Mucosa of descending colon (tissue), 3 donors: Measurements from ENCODE around the gene CD93. TPM values are rescaled to one million over a fixed set of nuclear protein-coding genes. Genes with fewer than 3 reads are reported as not detected.

Experiments
- ATAC-seq: fragments of 200-7000 bp; cut with Tn5 transposase; one replicate; pipeline ENCODE4 v1.9.1; 2020; ENCODE audit warnings: mild to moderate bottlenecking, moderate library complexity
- DNase-seq, 3 donors: peaks; one replicate each; pipeline ENCODE4 v3.0.0-alpha.2; 2020
- H3K36me3 ChIP-seq: fragments of 200-600 bp; one replicate; pipeline ENCODE4 v1.8.0; 2021; ENCODE audit warnings: low read depth, mild to moderate bottlenecking
- H3K4me1 ChIP-seq: fragments of 200-600 bp; one replicate; pipeline ENCODE4 v1.8.0; 2021; ENCODE audit warnings: low read depth, mild to moderate bottlenecking
- H3K4me3 ChIP-seq: fragments of 200-600 bp; one replicate; pipeline ENCODE4 v1.8.0; 2021; ENCODE audit warnings: mild to moderate bottlenecking
- H3K9me3 ChIP-seq: fragments of 200-600 bp; one replicate; pipeline ENCODE4 v1.8.0; 2021; ENCODE audit warnings: mild to moderate bottlenecking
- intact Hi-C, 2 donors: fragments of 100-400 bp; cut with DNase I in 1 of 2; cut with micrococcal nuclease in 1 of 2; formaldehyde crosslinking; loops; one replicate each; pipeline versions ENCODE4 v1.11.0 to v1.11.1; 2022; cut with DNase I, micrococcal nuclease
- total RNA-seq, 3 donors: library from RNA; stranded (reverse); fragmentation: NEBNext Ultra II Directional in 2 of 3; extraction: Animal tissue kit (Norgen Biotek cat#: 25700) in 2 of 3; gene quantifications; one replicate each; pipeline versions ENCODE4 v1.2.1 to v1.2.4, GENCODE V29; 2021 to 2023
- TF ChIP-seq, protein P1 (sequence below): fragments of 200-600 bp; IDR thresholded peaks from one replicate; pipeline ENCODE4 v1.8.0; 2022; ENCODE audit warnings: antibody characterized with exemption, mild to moderate bottlenecking
- donor health status: DM: no; HTN: no; CAD: no; lungs with moderate emphysema.
- donor health status: DM: no; HTN: no; CAD: no.
- donor health status: DM: no; HTN: yes; CAD: no.

CD93 gene
- total RNA-seq, 3 donors from 2014 or later, result 7.6 to 24.2 (median 20.1) TPM

DNA sequence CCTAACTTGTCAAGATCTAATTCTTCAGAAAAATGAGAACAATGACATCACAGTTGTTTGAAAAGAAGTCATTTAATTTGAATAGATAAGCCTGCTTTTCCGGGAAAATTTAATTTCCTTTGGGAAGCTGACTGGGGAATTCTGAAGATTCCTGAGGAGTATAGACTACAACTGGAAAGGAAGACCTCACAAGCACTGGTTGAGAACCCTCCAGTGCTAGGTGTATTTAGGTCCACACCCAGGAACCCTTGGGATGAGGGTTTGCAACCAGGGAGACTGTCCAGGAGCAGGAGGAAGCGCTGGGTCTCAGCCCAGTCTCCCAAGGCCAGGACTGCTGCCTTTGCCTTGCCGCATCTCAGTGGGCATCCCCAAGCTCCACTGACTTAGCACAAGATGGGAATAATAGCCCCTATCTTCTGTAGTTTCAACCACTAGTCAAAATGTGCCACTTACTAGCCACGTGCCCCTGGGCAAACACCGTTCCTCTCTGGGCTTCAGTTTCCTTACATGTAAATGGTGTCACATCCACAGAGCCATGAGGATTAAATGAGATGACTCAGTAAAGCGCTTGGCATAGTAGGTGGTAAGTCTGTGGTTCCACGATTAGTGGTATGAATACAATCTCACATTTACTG lies 6.9 kb upstream of the CD93 start:
- Histone ChIP-seq H3K9me3 (no peaks in the 10 kb centered on the region), H3K36me3 (no peaks in the 10 kb centered on the region), H3K4me3 (no peak overlapping the region), H3K4me1 (no peaks in the 10 kb centered on the region)
- intact Hi-C loops, result no loop called here
- no peak for DNase-seq
- TF ChIP-seq, protein P1, sequence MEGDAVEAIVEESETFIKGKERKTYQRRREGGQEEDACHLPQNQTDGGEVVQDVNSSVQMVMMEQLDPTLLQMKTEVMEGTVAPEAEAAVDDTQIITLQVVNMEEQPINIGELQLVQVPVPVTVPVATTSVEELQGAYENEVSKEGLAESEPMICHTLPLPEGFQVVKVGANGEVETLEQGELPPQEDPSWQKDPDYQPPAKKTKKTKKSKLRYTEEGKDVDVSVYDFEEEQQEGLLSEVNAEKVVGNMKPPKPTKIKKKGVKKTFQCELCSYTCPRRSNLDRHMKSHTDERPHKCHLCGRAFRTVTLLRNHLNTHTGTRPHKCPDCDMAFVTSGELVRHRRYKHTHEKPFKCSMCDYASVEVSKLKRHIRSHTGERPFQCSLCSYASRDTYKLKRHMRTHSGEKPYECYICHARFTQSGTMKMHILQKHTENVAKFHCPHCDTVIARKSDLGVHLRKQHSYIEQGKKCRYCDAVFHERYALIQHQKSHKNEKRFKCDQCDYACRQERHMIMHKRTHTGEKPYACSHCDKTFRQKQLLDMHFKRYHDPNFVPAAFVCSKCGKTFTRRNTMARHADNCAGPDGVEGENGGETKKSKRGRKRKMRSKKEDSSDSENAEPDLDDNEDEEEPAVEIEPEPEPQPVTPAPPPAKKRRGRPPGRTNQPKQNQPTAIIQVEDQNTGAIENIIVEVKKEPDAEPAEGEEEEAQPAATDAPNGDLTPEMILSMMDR, result no peak
- ATAC-seq, result no peak

- ATAC-seq (no peak), DNase-seq (no peak)
- Histone ChIP-seq H3K4me1 (no peaks in the 10 kb centered on the region), H3K4me3 (no peak overlapping the region), H3K9me3 (no peaks in the 10 kb centered on the region), H3K36me3 (no peaks in the 10 kb centered on the region)
- intact Hi-C loops, result no loop called here
- TF ChIP-seq, protein P1, result no peak
Observed at GRCh38 chr20:23092384-23092756, 6.2 kb upstream of the CD93 start.

- DNase-seq, result no peak
- peak; percentile 16 for ATAC-seq
- no peak overlapping the region for H3K4me3 ChIP-seq
Observed at GRCh38 chr20:23091721-23092383, 5.7 kb upstream of the CD93 start.

GRCh38 chr20:23090878-23091277 lies 4.8 kb upstream of the CD93 start:
- DNase-seq (no peak), ATAC-seq (no peak)
- Histone ChIP-seq H3K4me1 (no peaks in the 10 kb centered on the region), H3K4me3 (no peak overlapping the region), H3K36me3 (no peaks in the 10 kb centered on the region), H3K9me3 (no peaks in the 10 kb centered on the region)
- TF ChIP-seq, protein P1, result no peak
- intact Hi-C loops, result no loop called here

More at GRCh38 chr20:23091721-23092383, 5.7 kb upstream of the CD93 start:
- intact Hi-C loops, result no loop called here
- no peaks in the 10 kb centered on the region for H3K9me3 ChIP-seq
- TF ChIP-seq, protein P1, result no peak
- no peaks in the 10 kb centered on the region for H3K4me1 ChIP-seq
- H3K36me3 ChIP-seq, result no peaks in the 10 kb centered on the region

- H3K9me3 ChIP-seq, result no peaks in the 10 kb centered on the region
- TF ChIP-seq, protein P1, result no peak
- H3K4me3 ChIP-seq, result no peak overlapping the region
- ATAC-seq (no peak), DNase-seq (no peak)
- H3K4me1 ChIP-seq, result no peaks in the 10 kb centered on the region
- no peaks in the 10 kb centered on the region for H3K36me3 ChIP-seq
- intact Hi-C loops, result no loop called here
Observed at GRCh38 chr20:23090147-23090546, 4.0 kb upstream of the CD93 start.
